Bronchial epithelial cell (primary cell): ENCODE data around the gene KCNG2. TPM values are rescaled to one million over a fixed set of nuclear protein-coding genes. Genes with fewer than 3 reads are reported as not detected.

Experiments used
- DNase-seq: peaks from one replicate; pipeline ENCODE4 v3.0.0-alpha.2; 2010; ENCODE audit warnings: low read depth
- FAIRE-seq: peaks from 2 replicates; lab custom pipeline; 2011; peaks lifted over from hg19 to GRCh38; lab: Jason Lieb, UNC
- H3K27me3 ChIP-seq: 2 replicates; pipeline ENCODE4 v1.5.1; 2011; ENCODE audit warnings: low read length; ENCODE audit not compliant: control insufficient read depth, insufficient read depth
- H3K36me3 ChIP-seq: 2 replicates; pipeline ENCODE4 v1.5.1; 2011; ENCODE audit warnings: low read length; ENCODE audit not compliant: control insufficient read depth, insufficient read depth
- H3K4me3 ChIP-seq: 2 replicates; pipeline ENCODE4 v1.5.1; 2011; ENCODE audit warnings: mild to moderate bottlenecking, low read depth, low read length, control low read depth
- CTCF ChIP-seq: IDR thresholded peaks from 2 replicates; pipeline ENCODE4 v1.5.1; 2011; ENCODE audit warnings: mild to moderate bottlenecking, moderate library complexity, low read length, control low read depth, inconsistent platforms; ENCODE audit not compliant: insufficient read depth, severe bottlenecking
- total RNA-seq: library from RNA; depleted of rRNA; stranded (reverse); fragments of >200 nt; gene quantifications from 2 replicates; pipeline ENCODE4 v1.2.1, GENCODE V29; 2014

Gene KCNG2
- total RNA-seq, 1 donor from 2014 or later = not detected

GRCh38 chr18:79828258-79828657 lies 30.5 kb downstream of the KCNG2 start:
- H3K27me3 ChIP-seq = no peaks in the 10 kb centered on the region
- H3K4me3 ChIP-seq = no peak overlapping the region
- no peak for DNase-seq
- peak; percentile 95 for FAIRE-seq
- no peak for TF ChIP-seq CTCF
- no peaks in the 10 kb centered on the region for H3K36me3 ChIP-seq

GRCh38 chr18:79829136-79829854 lies 31.6 kb downstream of the KCNG2 start:
- peak; percentile 96 for FAIRE-seq
- DNase-seq = no peak
- H3K27me3 ChIP-seq = no peaks in the 10 kb centered on the region
- H3K4me3 ChIP-seq = no peak overlapping the region
- TF ChIP-seq CTCF = no peak
- H3K36me3 ChIP-seq = no peaks in the 10 kb centered on the region

GRCh38 chr18:79832169-79832568 lies 34.4 kb downstream of the KCNG2 start:
- H3K36me3 ChIP-seq = no peaks in the 10 kb centered on the region
- DNase-seq (no peak), FAIRE-seq (no peak)
- no peak overlapping the region for H3K4me3 ChIP-seq
- no peak for TF ChIP-seq CTCF
- H3K27me3 ChIP-seq = no peaks in the 10 kb centered on the region

- no peak for TF ChIP-seq CTCF
- no peaks in the 10 kb centered on the region for H3K27me3 ChIP-seq
- H3K4me3 ChIP-seq = no peak overlapping the region
- FAIRE-seq (peak; percentile 43), DNase-seq (no peak)
- H3K36me3 ChIP-seq = no peaks in the 10 kb centered on the region
These were observed 37.1 kb downstream of the KCNG2 start for GRCh38 chr18:79834834-79835233.

GRCh38 chr18:79841936-79842335 lies 44.2 kb downstream of the KCNG2 start:
- DNase-seq = no peak
- TF ChIP-seq CTCF = no peak
- no peak for FAIRE-seq
- no peaks in the 10 kb centered on the region for H3K27me3 ChIP-seq
- H3K4me3 ChIP-seq = no peak overlapping the region
- no peaks in the 10 kb centered on the region for H3K36me3 ChIP-seq
